HepG2 (cell line): Measurements from ENCODE around the gene CPNE4. TPM values are rescaled to one million over a fixed set of nuclear protein-coding genes. Genes with fewer than 3 reads are reported as not detected.

Experiments used
- CENPT ChIP-seq: sonication (generic); formaldehyde crosslinking; IDR thresholded peaks from 2 replicates; pipeline ENCODE4 v1.8.0; 2022; ENCODE audit warnings: low read depth, mild to moderate bottlenecking, moderate library complexity, missing genetic modification reagents
- EEA1 ChIP-seq: sonication (generic); formaldehyde crosslinking; IDR thresholded peaks from 2 replicates; pipeline ENCODE4 v1.5.1; 2020; ENCODE audit warnings: mild to moderate bottlenecking, missing genetic modification reagents, borderline replicate concordance
- NFIC ChIP-seq: IDR thresholded peaks from 2 replicates; pipeline ENCODE4 v1.6.1; 2012; ENCODE audit warnings: mild to moderate bottlenecking, low read length, inconsistent platforms
- RFXAP ChIP-seq: sonication (generic); formaldehyde crosslinking; IDR thresholded peaks from 2 replicates; pipeline ENCODE4 v1.4.0; 2020; ENCODE audit warnings: missing genetic modification reagents, borderline replicate concordance
- RNF2 ChIP-seq: fragments of 450-650 bp; conservative IDR thresholded peaks from 2 replicates; pipeline ENCODE4 v1.6.1; 2016; ENCODE audit warnings: low read depth
- SIN3B ChIP-seq: fragments of 150-350 bp; IDR thresholded peaks from 2 replicates; pipeline ENCODE4 v1.6.1; 2014; ENCODE audit warnings: low read length
- THYN1 ChIP-seq: sonication (generic); formaldehyde crosslinking; IDR thresholded peaks from 2 replicates; pipeline ENCODE4 v1.8.1; 2023; ENCODE audit warnings: low read depth, mild to moderate bottlenecking, moderate library complexity, missing genetic modification reagents, borderline replicate concordance
- TMF1 ChIP-seq: sonication (generic); formaldehyde crosslinking; IDR thresholded peaks from 2 replicates; pipeline ENCODE4 v1.8.1; 2022; ENCODE audit warnings: low read depth, missing genetic modification reagents
- TRAFD1 ChIP-seq: sonication (generic); formaldehyde crosslinking; IDR thresholded peaks from 2 replicates; pipeline ENCODE4 v1.5.1; 2020; ENCODE audit warnings: missing genetic modification reagents, mild to moderate bottlenecking, borderline replicate concordance
- ZHX2 ChIP-seq, 2 experiments: sonication (generic) in 1 of 2; formaldehyde crosslinking in 1 of 2; IDR thresholded peaks; 2 replicates each; pipeline versions ENCODE4 v1.6.1 to v1.9.0; 2014 to 2022; ENCODE audit warnings: antibody characterized with exemption in 1 of 2, borderline replicate concordance in 1 of 2, inconsistent platforms in 1 of 2, low read depth in 1 of 2, missing genetic modification reagents in 1 of 2
- ZNF138 ChIP-seq: sonication (generic); formaldehyde crosslinking; IDR thresholded peaks from 2 replicates; pipeline ENCODE4 v1.5.0; 2020; ENCODE audit warnings: mild to moderate bottlenecking, low read depth, missing genetic modification reagents
- ZNF276 ChIP-seq: sonication (generic); formaldehyde crosslinking; IDR thresholded peaks from 2 replicates; pipeline ENCODE4 v1.4.0; 2020; ENCODE audit warnings: mild to moderate bottlenecking, low read depth, missing genetic modification reagents
- ZNF777 ChIP-seq: sonication (generic); formaldehyde crosslinking; IDR thresholded peaks from 2 replicates; pipeline ENCODE4 v1.4.0; 2020; ENCODE audit warnings: missing genetic modification reagents
- ZSCAN30 ChIP-seq: sonication (generic); formaldehyde crosslinking; IDR thresholded peaks from 2 replicates; pipeline ENCODE4 v1.5.0; 2020; ENCODE audit warnings: mild to moderate bottlenecking, missing genetic modification reagents
- polyA plus RNA-seq, 8 experiments: library from polyadenylated mRNA; depleted of rRNA in 3 of 8; stranded (reverse) in 7 of 8; unstranded in 1 of 8; fragments of >200 nt; fragmentation: Illumina TruSeq in 4 of 8; extraction: Trizol in 4 of 8; gene quantifications; 2 replicates each; pipeline versions ENCODE4 v1.2.1 to v1.2.3, GENCODE V29; 2011 to 2016; ENCODE audit warnings: low read depth in 4 of 8, missing spikeins in 1 of 8, mixed read lengths in 1 of 8; ENCODE audit not compliant: insufficient read depth in 1 of 8
- total RNA-seq, 5 experiments: library from RNA; depleted of rRNA; stranded (reverse); fragments of >200 nt; fragmentation: Illumina TruSeq; extraction: Trizol; gene quantifications; 2 replicates each; pipeline ENCODE4 v1.2.3, GENCODE V29; 2016; ENCODE audit warnings: low read depth in 1 of 5

CPNE4 gene
- total and polyA plus RNA-seq, 2 of the 13 experiments (the other 11 are each of a cell fraction or from before 2014, with no cell fraction given): not detected

GRCh38 chr3:131502530-131503319 lies 532.1 kb downstream of the CPNE4 start, which contains the start of gene MRPL3 (continued):
- TF ChIP-seq EEA1 (CRISPR knock-in tag) (peak; percentile 75; the same call in 1 of the 2 replicates), CENPT (CRISPR knock-in tag) (peak; percentile 92; the same call in 1 of the 2 replicates), RFXAP (CRISPR knock-in tag) (peak; percentile 92; the same call in 1 of the 2 replicates), TRAFD1 (no peak; the same call in 1 of the 2 replicates), RNF2 (peak; percentile 98), ZNF276 (CRISPR knock-in tag) (no peak), NFIC (peak; percentile 54; the same call in 1 of the 2 replicates), THYN1 (CRISPR knock-in tag) (no peak), ZHX2 (IDR thresholded peaks at IDR 0.05; ENCODE audit: low read depth) (peak; percentile 87), ZHX2 (CRISPR knock-in tag; IDR thresholded peaks at IDR 0.05; ENCODE audit: borderline replicate concordance) (0 out of 2 replicates have a peak, but pooled peaks have one; percentile 71), ZNF138 (CRISPR knock-in tag) (peak; percentile 91), ZSCAN30 (peak; percentile 21; the same call in 1 of the 2 replicates), TMF1 (CRISPR knock-in tag) (peak; percentile 97), ZNF777 (peak; percentile 62; the same call in 1 of the 2 replicates), SIN3B (peak; percentile 84)
